ENCODE measurements around the gene USP9X. TPM values are rescaled to one million over a fixed set of nuclear protein-coding genes. Genes with fewer than 3 reads are reported as not detected.

The USP9X gene
- total and polyA plus RNA-seq, 2 experiments from 2014 or later = 62.2 to 329 TPM

DNA sequence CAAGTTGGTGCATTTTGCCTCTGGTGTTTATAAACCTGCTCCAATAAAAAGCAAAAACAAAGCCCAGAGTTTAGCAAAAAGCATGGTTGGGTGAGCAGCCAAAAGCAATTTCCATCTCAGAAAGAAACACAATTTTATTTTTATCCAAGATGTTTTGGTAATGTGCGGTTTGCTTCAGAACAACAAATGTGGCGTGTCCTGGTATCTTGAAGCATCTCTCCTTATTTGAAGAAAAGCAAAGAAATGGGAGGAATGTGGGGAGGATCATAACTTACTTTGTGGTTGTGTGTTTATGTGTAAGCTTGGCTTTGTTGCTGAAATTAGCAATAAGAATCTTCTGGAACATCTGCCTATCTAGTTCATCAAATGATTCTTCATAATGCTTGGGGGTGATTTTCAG, 160.4 kb downstream of the USP9X start:
- no peak overlapping the region for H3K4me3 ChIP-seq
- H2AFZ ChIP-seq = no peak overlapping the region
- no peaks in the 10 kb centered on the region for H3K79me2 ChIP-seq (replicated peaks; ENCODE audit: insufficient read depth)
- no peaks in the 10 kb centered on the region for H3K4me1 ChIP-seq (ENCODE audit: insufficient read depth)
- H4K20me1 ChIP-seq (replicated peaks; ENCODE audit: insufficient read depth) = no peaks in the 10 kb centered on the region
- no peak overlapping the region for H3K27ac Mint-ChIP-seq
- H3K27ac ChIP-seq (ENCODE audit: low read depth) = no peak overlapping the region
- H3K9me3 Mint-ChIP-seq = no peaks in the 10 kb centered on the region
- no peaks in the 10 kb centered on the region for H3K9me2 ChIP-seq (ENCODE audit: insufficient read depth)
- no peak overlapping the region for H3K4me2 ChIP-seq
- H3K4me3 Mint-ChIP-seq = no peak overlapping the region
- ATAC-seq (no peak), DNase-seq (ENCODE audit: low spot score) (no peak)
- TF ChIP-seq STAT1 (IDR thresholded peaks at IDR 0.05; ENCODE audit: unreplicated experiment) (no peak), POLR2AphosphoS5 (IDR thresholded peaks at IDR 0.05; ENCODE audit: low read depth) (no peak), ZNF331 (CRISPR knock-in tag; IDR thresholded peaks at IDR 0.05; ENCODE audit: low read depth) (no peak), JUNB (IDR thresholded peaks at IDR 0.05; ENCODE audit: unreplicated experiment) (no peak), ZNF114 (CRISPR knock-in tag; IDR thresholded peaks at IDR 0.05) (no peak)
- TF ChIP-seq, protein P1, sequence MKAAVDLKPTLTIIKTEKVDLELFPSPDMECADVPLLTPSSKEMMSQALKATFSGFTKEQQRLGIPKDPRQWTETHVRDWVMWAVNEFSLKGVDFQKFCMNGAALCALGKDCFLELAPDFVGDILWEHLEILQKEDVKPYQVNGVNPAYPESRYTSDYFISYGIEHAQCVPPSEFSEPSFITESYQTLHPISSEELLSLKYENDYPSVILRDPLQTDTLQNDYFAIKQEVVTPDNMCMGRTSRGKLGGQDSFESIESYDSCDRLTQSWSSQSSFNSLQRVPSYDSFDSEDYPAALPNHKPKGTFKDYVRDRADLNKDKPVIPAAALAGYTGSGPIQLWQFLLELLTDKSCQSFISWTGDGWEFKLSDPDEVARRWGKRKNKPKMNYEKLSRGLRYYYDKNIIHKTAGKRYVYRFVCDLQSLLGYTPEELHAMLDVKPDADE (IDR thresholded peaks at IDR 0.05) = no peak
- TF ChIP-seq, protein P2, sequence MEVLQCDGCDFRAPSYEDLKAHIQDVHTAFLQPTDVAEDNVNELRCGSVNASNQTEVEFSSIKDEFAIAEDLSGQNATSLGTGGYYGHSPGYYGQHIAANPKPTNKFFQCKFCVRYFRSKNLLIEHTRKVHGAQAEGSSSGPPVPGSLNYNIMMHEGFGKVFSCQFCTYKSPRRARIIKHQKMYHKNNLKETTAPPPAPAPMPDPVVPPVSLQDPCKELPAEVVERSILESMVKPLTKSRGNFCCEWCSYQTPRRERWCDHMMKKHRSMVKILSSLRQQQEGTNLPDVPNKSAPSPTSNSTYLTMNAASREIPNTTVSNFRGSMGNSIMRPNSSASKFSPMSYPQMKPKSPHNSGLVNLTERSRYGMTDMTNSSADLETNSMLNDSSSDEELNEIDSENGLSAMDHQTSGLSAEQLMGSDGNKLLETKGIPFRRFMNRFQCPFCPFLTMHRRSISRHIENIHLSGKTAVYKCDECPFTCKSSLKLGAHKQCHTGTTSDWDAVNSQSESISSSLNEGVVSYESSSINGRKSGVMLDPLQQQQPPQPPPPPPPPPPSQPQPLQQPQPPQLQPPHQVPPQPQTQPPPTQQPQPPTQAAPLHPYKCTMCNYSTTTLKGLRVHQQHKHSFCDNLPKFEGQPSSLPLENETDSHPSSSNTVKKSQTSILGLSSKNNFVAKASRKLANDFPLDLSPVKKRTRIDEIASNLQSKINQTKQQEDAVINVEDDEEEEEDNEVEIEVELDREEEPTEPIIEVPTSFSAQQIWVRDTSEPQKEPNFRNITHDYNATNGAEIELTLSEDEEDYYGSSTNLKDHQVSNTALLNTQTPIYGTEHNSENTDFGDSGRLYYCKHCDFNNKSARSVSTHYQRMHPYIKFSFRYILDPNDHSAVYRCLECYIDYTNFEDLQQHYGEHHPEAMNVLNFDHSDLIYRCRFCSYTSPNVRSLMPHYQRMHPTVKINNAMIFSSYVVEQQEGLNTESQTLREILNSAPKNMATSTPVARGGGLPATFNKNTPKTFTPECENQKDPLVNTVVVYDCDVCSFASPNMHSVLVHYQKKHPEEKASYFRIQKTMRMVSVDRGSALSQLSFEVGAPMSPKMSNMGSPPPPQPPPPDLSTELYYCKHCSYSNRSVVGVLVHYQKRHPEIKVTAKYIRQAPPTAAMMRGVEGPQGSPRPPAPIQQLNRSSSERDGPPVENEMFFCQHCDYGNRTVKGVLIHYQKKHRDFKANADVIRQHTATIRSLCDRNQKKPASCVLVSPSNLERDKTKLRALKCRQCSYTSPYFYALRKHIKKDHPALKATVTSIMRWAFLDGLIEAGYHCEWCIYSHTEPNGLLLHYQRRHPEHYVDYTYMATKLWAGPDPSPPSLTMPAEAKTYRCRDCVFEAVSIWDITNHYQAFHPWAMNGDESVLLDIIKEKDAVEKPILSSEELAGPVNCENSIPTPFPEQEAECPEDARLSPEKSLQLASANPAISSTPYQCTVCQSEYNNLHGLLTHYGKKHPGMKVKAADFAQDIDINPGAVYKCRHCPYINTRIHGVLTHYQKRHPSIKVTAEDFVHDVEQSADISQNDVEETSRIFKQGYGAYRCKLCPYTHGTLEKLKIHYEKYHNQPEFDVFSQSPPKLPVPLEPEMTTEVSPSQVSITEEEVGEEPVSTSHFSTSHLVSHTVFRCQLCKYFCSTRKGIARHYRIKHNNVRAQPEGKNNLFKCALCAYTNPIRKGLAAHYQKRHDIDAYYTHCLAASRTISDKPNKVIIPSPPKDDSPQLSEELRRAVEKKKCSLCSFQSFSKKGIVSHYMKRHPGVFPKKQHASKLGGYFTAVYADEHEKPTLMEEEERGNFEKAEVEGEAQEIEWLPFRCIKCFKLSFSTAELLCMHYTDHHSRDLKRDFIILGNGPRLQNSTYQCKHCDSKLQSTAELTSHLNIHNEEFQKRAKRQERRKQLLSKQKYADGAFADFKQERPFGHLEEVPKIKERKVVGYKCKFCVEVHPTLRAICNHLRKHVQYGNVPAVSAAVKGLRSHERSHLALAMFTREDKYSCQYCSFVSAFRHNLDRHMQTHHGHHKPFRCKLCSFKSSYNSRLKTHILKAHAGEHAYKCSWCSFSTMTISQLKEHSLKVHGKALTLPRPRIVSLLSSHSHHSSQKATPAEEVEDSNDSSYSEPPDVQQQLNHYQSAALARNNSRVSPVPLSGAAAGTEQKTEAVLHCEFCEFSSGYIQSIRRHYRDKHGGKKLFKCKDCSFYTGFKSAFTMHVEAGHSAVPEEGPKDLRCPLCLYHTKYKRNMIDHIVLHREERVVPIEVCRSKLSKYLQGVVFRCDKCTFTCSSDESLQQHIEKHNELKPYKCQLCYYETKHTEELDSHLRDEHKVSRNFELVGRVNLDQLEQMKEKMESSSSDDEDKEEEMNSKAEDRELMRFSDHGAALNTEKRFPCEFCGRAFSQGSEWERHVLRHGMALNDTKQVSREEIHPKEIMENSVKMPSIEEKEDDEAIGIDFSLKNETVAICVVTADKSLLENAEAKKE (CRISPR knock-in tag; IDR thresholded peaks at IDR 0.05) = no peak
- H3K36me3 Mint-ChIP-seq (ENCODE audit: low read depth) = no peaks in the 10 kb centered on the region
- no peaks in the 10 kb centered on the region for H3K4me1 Mint-ChIP-seq
- no peaks in the 10 kb centered on the region for H3K27me3 Mint-ChIP-seq (ENCODE audit: insufficient read depth, low read depth, poor library complexity)
- no peaks in the 10 kb centered on the region for H3F3A ChIP-seq (replicated peaks; ENCODE audit: low read depth)
- no peaks in the 10 kb centered on the region for H3K27me3 ChIP-seq (ENCODE audit: insufficient read depth)
- H3K36me3 ChIP-seq (ENCODE audit: insufficient read depth) = no peaks in the 10 kb centered on the region
